Activated CD4-positive, CD25-positive, alpha-beta regulatory T cell treated with anti-CD3 and anti-CD28 coated beads, Interleukin-2, amount 50 U/mL, for 24 hours (primary cell): ENCODE data around the gene SLC29A3.

ENCODE experiments used
- ATAC-seq, 2 donors: fragments of 150-1000 bp; cut with Tn5 transposase; one replicate each; pipeline ENCODE4 v1.10.0; 2021; ENCODE audit warnings: mild to moderate bottlenecking in 1 of 2, moderate library complexity in 1 of 2

The SLC29A3 gene

DNA sequence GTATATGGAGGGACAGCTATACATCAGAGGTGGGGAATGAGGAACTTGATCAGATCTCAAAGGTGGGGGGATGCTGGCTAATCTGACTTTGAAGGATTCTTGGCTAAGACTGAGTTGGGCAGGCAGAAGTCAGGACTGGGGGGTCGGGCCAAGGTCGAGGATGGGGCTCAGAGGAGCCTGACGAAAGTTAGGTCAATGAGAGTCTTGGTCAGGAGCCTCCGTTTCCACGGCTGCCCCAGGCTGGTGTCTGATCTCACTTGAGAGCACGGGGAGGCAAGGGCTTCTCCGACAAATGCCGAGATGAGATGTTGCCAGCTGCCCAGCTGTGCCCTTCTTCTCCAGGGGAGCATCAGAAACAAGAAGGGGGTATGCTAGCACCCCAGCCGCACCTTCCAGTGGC, 5.7 kb downstream of the SLC29A3 start:
- no peak for ATAC-seq

DNA sequence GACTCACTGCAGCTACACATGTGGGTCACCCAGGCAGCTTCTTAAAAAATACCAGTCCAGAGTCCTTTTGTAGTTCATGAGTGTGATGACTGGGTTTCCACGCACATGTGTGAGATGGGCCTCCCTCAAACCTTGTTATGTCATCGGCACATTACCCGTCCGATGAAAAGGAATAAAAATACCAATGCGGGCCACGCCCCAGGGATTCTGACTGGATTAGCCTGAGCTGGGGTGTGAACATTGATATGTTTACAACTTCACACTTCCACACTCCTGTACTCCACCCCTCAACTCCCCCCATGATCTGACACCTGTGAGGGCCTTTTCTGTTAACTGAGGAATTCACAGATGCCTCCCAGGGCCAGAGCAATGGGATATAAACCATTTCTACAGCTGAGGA, 6.2 kb downstream of the SLC29A3 start:
- no peak for ATAC-seq

DNA sequence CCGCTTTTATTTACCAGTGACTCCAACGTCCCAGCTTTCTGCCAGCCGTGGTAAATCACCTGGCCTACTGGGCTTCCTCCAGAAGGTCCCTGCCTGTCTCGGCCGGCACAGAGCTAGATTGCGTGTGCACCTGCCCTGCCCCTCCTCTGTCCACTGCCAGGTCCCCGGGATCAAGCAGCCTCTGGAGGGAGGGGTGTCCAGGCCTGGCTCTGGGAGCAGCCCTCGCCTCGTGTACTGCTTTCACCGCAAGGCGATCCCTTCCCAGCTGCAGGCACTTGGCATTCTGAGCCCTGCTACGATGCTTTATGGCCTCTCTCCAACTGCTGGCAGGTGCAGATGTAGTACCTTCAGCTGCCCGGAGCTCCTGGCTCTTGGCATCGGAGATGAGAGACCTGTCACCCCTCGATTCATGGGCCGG, 7.4 kb downstream of the SLC29A3 start:
- no peak for ATAC-seq

DNA sequence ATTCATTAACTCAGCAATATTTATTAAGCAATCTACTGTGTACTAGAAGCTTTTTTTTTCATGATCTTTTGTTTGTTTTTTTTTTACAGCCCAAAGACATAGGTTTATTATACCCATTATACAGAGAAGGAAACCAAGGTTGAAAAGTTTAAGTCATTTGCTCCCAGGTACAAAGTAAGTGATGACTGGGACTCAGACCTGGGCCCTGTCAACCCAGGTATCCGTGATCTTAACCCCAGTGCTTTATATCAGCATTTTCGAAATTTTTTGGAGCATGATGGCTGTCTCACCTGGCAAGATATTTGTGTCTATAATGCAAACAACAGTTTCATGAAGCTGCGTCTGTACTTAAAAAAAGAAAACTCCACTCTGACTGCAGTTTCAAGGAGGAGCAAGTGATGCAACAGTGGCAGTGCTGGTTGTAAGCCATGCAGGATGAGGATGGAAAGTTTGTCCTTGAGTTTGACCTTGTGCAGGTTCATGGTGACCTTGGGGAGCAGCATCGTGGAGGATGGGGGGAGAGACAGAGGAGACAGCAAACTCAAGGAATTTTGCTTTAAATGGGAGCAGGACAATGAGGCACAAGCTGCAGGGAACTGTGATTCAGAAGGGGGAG, 11.8 kb downstream of the SLC29A3 start:
- no peak for ATAC-seq

DNA sequence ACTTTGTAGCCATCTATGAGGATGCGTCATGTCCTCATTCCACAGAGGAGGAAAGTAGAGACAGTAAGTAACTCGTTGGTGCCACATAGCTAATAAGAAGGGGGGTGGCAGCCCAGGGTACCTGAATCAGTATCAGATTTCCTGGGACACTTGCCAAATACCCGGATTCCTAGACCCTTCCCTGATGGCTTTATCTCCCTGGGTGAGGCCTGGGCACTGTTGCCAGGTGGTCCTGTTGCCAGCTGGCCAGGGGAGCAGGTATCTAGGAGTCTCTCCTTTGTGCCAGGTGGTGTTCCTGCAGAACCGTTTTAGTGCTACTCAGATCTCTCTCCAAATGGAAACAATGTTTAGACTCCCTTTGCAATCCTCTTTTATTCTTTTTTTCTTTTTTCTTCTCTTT, 12.7 kb downstream of the SLC29A3 start:
- no peak for ATAC-seq

DNA sequence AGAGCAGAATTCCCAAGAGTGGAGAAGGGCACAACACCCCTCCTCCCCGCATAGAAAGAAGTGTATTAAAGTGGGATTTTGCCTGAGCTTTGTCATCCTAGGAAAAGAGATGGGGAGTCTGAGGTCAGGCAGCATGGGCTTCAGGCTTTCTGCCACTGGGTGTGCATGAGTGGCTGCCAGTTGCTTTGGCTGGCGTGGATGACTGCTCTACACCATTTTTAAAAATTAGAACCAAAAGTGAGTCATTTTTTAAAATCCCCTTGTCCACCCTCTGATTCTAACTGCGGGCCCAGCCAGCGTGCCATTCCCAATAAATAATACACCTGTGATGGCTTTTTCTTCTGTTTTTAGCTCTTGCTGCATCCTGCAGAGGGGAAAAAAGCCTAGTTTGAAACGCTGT, 13.4 kb downstream of the SLC29A3 start:
- ATAC-seq = no peak

DNA sequence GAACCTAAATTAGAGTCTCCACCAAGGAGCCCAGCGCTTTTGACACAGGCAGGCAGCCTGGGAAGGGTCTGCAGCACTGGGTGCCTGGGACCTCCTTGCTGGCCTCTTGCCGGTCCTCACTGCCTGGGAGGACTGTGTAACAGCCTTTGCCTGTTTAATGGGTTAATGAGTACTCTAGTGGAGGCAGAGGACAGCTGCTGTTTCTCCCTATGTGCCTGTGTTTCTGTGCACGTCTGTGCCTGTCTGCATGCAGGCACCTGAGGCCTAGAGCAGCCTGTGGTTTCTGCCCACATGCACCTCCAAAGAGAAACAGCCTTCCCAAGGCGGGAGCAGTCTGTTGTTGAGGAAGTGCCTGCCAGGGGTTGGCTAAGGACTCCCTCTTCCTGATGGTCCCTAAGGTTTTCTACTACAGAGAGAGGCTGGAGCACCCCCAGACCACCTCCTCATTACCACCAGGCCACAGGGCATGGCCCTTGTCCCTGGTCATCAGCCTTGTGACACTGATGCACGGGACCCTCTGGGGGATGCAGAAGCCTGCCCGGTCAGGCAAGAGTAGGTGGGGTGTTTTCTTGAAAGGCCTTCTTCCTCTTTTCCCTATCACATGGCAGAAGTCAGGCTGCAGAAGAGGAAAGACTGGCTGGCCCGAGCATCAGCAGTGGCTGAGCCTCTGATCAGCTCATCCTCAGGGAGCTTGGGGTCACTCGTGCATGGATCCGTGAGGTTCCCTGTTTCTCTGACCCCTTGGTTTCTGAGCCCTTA, 14.2 kb downstream of the SLC29A3 start:
- no peak for ATAC-seq

DNA sequence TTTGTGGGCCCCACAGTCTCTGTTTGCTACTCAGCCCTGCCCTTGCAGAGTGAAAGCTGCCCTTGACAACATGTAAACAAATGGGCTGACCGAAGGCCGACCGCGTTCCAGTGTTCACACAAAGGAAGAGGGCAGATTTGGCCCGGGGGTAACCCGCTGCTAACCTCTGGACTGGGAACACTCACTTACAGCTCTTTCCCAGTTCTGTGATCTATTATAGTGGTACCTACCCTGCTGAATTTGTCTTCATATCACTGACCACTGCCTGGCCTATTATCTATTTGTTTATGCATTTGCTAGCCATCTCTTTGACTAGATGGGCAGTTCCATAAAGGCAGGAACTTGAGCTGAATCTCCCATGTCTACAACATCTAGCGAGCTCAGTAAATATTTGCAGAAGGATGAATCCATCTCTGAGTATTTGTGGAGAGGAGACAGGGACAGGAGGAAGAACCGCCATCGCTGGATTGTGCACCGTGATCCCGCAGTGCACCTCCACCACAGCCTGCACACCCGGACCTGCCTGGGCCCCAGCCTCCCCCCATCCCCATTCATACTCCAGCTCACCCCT, 15.2 kb downstream of the SLC29A3 start:
- no peak for ATAC-seq

DNA sequence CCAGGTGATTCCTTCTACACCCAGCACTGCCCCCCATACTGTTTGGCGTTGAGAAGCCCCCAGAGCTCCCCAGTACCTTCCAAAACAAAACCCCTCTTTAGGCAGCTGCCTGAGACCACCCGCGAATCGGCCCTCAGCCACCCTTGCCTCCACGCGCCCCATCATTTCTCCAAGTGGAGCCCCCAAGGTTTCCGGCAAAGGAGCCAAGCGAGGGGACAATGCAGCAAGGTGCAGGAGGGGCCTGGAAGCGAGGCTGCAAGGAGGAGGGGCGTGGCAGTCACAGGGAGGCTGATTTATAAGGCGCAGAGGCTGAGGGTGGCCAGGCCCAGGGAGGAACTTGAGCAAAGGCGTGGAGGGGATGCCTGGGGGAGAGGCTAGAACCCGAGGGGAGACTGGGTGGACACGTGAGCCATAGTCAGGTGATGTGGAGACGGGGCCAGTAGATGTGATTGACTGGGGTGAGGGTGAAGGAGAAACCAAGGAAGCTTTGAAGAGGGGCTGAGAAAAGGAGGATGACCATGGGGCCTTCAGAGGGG, 16.2 kb downstream of the SLC29A3 start:
- ATAC-seq = no peak

DNA sequence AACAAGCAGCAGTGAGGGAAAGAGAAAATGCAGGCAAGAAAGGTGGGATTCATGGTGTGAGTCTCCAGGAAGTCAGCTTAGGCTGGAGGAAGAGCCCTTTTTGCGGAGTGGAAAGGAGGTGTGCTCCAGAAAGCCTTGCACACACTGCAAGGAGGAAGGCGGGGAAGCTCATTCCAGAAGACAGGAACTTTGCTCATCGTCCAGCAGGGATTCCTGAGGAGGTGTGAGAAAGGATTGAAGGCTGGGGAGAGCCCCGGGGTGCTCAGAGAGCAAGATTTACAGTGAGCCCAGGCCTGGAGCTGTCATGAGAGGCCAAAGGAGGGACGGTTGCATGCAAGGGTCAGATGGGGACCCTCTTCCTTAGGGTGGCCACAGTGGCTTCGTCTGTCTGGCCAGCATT, 17.6 kb downstream of the SLC29A3 start:
- ATAC-seq = no peak

DNA sequence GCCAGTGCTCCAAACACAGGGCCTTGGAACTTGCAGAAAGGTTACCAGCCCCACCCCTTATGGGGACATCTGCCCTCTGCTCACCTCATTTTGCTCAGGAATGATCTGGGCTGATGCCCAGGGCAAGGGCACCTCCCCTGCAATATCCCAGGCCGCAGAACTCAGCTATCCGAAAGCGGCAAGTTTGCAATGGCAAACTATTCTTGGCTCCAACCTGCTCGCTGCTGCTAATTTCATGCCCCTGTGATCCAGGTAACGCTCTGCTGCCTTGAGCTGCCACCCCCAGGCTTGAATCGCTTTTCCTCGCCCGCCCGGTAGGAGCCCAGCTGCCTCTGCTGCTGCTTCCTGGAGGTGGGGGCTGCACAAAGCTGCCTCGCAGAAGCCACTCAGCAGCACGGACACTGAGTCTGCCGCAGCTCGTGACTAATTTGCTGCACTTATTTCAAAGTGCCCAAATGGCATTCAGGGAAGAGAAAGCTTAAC, 18.2 kb downstream of the SLC29A3 start:
- no peak for ATAC-seq

DNA sequence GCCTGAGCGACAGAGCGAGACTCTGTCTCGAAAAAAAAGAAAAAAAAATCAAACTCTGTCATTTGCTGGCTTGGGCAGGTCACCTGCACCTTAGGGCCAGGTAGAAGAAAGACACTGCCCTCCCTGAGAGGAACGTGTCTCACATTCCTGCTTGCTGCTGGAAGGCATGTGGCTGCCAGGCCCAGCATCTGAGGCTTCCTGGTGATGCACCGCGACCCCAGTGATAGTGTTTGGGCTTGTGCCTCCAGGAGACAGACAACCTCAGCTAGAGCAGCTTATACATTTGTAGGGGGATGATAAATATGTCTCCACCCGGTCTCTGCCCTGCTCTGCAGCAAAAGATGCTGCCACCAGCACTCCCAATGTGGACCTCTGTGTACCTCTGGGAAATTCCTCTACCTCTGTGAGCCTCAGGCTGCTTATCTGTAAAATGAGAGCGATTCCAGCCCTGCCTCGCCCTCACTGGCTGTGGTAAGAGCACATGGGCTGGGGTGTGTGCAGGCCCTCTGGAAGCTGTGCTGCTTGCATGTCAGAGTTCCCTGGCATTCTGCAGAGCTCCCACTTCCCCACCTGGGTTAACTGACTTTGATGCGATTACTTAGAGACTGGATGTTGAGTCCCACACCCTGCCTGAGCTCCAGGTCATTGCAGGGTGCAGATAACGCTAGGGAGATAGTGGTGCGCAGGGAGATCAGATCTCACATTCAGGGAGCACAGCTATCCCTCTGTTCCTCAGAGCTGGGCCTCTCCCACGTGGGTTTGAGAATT, 19.9 kb downstream of the SLC29A3 start:
- no peak for ATAC-seq

DNA sequence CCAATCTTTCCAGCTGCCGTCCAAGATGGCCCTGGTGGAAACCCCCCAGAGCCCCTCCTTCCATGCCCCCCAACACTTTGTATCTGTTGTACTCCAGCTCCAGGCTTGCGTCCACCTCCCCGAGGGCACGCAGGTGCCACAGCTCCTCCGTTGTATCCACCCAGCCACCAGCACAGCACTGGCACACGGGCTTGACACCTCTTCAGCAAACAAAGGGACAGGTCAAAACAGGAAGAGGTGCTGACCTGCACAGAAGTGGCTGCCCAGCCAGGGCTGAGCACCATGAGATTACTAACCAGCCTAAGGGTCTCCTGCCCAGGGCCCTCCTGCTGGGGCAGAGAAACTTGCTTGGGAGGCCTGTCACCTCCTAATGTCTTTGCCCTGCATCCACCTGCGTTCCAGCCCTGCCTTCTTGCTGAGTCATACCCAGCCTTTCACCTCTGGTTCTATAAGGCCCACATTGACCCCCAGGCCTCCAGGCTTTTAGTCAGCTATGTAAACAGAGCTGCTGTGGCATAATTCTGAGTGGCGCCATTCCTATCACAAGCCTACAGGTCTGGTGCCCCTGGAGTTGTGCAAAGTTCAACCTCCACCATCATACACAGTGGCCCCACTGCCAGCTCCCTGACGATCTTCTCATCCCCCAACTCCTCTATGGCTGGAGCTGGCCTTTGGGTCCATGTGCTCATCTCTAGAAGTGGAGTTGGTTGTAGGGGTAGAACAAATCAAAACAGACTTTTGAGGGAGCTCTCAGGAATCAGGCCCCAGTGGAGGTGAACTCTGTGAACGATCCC, 20.9 kb downstream of the SLC29A3 start:
- no peak for ATAC-seq

DNA sequence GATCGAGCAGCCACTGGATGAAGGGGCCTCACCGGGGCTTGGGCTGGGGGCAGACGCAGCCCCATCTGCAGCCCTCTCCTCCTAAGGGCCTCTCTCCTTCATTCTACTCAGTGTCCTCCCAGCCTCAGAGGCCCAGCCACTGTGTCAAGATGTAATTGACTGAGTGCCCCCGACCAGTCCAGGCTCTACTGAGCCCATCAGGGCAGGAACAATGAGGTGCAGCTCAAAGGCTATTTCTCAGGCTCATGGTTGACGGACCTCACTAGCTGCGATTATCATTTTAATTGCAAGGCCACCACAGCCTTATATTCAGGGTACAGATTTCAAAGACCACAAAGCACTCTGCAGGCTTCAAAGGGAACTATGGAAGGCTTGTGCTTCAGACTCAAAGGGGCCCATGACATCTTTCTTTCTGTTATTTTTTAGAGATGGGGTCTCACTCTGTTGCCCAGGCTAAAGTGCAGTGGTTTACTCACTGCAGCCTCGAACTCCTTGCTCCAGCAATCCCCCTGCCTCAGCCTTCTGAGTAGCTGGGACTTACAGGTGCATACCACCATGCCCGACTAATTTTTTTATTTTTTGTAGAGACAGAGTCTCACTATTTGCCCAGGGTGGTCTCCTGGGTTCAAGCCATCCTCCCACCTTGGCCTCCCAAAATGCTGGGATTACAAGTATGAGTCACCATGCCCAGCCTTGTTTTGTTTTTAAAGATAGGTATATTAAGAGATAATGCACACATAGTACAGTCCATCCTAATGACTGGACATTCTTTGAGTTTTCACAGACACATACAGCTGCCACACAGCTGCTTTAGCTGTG, 23.7 kb downstream of the SLC29A3 start:
- ATAC-seq = no peak

DNA sequence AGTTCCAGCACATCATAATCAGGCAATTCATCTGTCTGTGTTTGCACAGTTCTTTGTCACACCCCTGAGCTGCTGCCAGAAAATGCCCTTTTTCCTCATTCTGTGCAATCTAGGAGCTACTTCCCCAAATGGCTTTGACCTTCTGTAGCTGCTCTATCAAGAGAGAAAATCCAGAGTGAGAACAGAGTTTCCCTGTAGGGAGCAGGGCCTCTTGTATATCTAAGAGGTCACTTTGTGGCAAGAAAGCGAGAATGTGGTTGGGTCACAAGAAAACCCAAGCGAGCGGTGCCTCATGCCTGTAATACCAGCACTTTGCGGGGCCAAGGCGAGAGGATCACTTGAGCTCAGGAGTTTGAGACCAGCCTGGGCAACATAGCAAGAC, 24.3 kb downstream of the SLC29A3 start:
- no peak for ATAC-seq

DNA sequence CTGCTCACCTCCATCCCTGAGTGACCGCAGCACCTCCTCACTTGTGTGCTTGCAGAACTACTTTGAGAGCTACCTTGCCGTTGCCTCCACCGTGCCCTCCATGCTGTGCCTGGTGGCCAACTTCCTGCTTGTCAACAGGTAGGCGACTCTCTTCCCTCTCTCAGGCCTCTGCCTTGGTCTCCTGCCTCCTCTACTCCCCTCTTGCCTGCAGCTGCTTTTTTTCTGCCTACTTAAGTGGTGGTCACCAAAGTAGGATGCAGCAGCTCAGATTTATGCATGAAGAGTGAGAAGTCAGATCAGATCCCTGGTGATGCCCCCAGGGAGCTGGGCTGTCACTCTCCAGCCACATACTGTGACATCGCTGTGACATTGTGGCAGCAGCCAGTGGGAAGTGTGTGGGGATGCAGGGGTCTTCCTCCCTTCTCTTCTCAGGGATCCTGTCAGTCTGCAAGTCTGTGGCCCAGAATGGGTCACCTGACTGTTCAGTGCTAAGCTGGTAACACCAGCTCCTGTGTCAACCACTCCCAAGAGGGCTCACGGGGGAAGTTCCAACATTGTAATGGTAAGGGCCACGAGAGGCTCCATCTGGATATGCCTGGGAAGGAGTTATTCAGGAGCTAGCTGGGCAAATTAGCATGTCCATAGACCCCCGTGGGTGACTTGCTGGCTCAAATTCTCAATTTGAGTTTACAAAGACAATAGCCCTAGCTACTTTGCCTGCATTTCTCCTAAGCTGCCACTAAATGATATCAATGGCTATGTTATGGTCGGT, 25.3 kb downstream of the SLC29A3 start:
- no peak for ATAC-seq

DNA sequence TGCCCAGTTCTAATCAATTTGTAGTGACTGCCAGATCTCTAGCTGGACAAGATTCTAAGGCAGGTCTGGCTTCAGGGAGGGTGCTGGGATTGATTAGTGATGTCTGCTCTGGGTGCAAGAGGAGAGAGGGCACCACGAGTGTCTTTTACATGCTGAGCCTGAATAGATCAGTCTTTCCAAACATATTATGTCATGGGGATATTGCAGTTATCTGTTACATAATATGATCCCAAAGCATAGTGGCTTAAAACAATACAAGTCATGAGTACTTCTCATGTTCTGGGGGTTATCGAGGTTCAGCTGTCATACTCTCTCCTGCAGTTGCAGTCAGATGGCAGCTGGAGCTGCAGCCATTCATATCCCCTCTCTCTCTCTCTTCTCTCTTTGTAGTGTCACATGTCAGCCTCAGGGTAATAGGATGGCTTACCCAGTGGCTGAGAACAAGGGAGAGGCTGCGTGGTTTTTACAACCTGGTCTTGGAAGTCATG, 26.0 kb downstream of the SLC29A3 start:
- ATAC-seq = no peak

DNA sequence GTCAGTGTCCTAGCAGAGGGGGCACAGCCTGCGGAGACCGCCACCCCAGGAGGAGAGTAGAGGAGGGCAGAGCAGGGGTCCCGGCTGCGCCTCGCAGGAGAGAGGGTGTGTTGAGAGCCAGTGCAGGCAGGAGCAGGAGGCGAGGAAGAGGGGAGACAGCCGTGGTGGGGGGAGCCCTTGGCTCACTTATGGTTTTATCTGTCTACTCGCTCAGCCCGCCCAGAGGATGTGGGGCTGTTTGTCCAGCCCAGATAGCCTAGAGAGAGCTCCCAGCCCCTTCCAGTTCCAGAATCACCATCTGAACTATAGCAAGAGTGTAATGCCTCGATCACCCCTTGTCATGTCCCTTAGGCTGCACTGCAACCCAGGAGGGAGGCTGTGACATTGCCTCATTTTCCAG, 26.6 kb downstream of the SLC29A3 start:
- ATAC-seq = no peak

DNA sequence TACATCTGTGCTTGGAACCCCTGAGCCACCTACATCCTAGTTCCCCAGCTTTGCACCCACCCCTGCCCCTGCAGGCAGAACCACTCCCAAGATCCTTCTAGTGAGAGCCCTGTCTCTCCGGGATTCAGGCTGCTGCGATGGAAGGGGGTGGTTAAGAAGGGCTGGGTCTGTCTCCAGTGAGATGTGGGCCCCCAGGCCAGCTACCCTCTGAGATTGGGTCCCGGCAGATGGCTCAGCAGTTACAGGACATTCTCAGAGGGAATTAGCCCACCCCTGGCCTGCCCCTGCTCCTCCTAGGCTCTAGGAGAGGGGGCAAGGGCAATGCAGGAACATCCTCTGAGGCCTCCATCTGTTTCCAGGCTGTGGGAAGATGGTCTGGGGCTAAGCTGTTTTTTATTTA, 27.7 kb downstream of the SLC29A3 start:
- ATAC-seq = no peak

DNA sequence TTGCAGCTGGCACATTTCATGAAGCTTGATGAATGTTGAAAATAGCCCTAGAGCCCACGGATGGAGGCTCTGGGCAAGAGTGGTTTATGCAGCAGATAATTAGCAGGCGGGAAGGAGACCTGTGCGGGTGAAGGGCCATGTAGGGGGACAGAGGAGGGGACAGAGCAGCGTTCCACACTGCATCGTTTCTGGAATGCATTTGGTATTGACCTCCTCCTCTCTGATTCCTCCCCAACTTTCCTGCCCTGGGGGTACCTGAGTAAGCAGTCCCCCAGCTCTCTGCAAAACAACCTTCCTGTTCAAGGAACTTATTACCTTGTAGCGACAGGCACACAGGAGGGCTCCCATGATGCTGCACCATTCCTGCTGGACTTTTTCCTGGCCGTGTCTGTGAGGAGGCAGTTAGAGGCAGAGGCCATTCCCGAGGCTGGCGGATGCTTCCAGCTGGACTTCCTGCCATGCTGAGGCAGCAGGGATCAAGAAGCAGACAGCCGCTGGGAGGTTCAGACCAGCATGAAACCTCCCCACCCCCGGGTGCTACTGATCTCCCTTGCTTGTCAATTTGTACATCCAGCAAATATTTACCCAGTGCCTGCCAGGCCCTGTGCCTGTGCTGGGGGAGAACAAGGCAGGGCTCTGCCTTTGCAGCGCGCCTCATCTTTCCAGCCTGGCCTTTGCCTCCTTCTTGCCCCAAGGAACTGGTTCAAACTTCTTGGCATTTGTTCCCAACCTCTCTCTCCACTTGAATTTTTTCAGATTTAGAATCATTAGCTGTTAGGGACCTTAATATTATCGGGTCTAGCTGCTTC, 28.7 kb downstream of the SLC29A3 start:
- ATAC-seq = no peak
